ENCODE data around the gene RPP21.

- TF ChIP-seq ZZZ3 (IDR thresholded peaks at IDR 0.05; ENCODE audit: control insufficient read depth, insufficient read length, low read depth) (no peak), ZSCAN29 (IDR thresholded peaks at IDR 0.05) (no peak), CHD1 (IDR thresholded peaks at IDR 0.05; ENCODE audit: low read depth, low read length) (no peak), E4F1 (IDR thresholded peaks at IDR 0.05; ENCODE audit: borderline replicate concordance, partially characterized antibody) (no peak), CTCF (IDR thresholded peaks at IDR 0.05 in 2 of 3, conservative IDR thresholded peaks at IDR 0.05 in 1 of 3; ENCODE audit: control insufficient read depth in 2 of 3, extremely low read depth in 1 of 3, insufficient read depth in 1 of 3, low read depth in 3 of 3, low read length in 3 of 3) (no peak), BCL11A (IDR thresholded peaks at IDR 0.05; ENCODE audit: low read depth, low read length) (no peak), EZH2 (IDR thresholded peaks at IDR 0.05; ENCODE audit: borderline replicate concordance, control insufficient read depth, low read depth, low read length) (no peak), RFX5 (IDR thresholded peaks at IDR 0.05; ENCODE audit: low read depth, low read length) (no peak), YY1 (IDR thresholded peaks at IDR 0.05; ENCODE audit: low read depth, low read length) (no peak), CBX5 (IDR thresholded peaks at IDR 0.05; ENCODE audit: low read depth) (no peak), MTA2 (IDR thresholded peaks at IDR 0.05; ENCODE audit: low read depth) (no peak), NFYB (IDR thresholded peaks at IDR 0.05; ENCODE audit: insufficient read depth, low read depth, low read length) (no peak)
Measured at GRCh38 chr6:30311101-30311500, 33.9 kb upstream of the RPP21 start.
